ENCODE measurements around the gene PLA2G6.

DNA sequence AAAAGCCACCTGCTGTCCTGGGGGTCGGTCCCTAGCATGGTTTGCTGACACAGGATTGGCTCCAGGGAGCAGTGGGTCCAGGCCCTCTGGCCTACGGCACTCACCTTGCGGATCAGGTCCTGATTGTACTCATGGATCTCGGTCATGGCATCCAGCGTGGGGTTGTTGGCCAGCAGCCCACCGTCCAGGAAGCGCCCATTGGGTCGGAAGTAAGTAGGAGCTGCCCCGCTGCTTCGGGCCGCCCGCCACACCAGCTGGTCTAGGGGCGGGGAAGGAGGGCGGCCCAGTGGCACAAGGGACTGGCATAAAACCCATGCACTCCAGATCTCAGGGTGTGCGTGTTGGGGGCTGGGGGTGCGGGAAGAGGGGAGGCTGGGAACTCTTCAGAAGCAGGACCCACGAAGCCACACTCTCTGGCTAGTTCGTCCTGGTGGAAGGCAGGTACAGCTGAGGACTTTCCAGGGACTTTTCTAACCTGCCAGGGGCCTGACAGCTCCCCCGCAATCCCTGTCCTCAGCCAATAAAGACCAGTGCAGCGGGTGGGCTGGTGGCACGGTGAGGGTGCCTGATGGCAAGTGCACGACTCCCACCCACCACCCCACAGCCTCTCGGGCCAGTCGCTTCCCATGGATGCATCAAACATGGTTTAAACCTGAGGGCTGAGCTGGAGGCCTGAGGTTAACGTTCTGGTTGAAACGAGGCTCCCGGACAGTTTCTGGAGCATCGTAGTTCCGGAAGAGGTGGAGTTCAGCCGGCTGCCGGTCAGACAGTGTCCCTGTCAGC, 66.0 kb downstream of the PLA2G6 start:
- TF ChIP-seq, protein P1, sequence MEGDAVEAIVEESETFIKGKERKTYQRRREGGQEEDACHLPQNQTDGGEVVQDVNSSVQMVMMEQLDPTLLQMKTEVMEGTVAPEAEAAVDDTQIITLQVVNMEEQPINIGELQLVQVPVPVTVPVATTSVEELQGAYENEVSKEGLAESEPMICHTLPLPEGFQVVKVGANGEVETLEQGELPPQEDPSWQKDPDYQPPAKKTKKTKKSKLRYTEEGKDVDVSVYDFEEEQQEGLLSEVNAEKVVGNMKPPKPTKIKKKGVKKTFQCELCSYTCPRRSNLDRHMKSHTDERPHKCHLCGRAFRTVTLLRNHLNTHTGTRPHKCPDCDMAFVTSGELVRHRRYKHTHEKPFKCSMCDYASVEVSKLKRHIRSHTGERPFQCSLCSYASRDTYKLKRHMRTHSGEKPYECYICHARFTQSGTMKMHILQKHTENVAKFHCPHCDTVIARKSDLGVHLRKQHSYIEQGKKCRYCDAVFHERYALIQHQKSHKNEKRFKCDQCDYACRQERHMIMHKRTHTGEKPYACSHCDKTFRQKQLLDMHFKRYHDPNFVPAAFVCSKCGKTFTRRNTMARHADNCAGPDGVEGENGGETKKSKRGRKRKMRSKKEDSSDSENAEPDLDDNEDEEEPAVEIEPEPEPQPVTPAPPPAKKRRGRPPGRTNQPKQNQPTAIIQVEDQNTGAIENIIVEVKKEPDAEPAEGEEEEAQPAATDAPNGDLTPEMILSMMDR (IDR thresholded peaks at IDR 0.05): no peak
- TF ChIP-seq POLR2A (IDR thresholded peaks at IDR 0.05) (no peak), POLR2AphosphoS5 (IDR thresholded peaks at IDR 0.05) (no peak)

All from prostate gland (tissue), 2 donors.